A549 (cell line): ENCODE measurements around the gene MGLL. TPM values are rescaled to one million over a fixed set of nuclear protein-coding genes. Genes with fewer than 3 reads are reported as not detected.

Experiments
- ATAC-seq, 2 experiments: fragments of 200-7000 bp in 1 of 2; fragments of >200 bp in 1 of 2; cut with Nextera tagmentation in 1 of 2; cut with Tn5 transposase in 1 of 2; 3 replicates each; pipeline versions ENCODE4 v1.8.0 to v1.9.1; 2018 to 2020; ENCODE audit warnings: mild to moderate bottlenecking in 1 of 2, moderate library complexity in 1 of 2
- CTCF ChIA-PET: fragments of 300-600 bp; sonication (Branson Sonifier 250); formaldehyde crosslinking; extraction: SDS; loops from one replicate; lab custom pipeline; 2021; ENCODE audit warnings: antibody characterized with exemption, inconsistent platforms; lab: Yijun Ruan, JAX
- POLR2A ChIA-PET: fragments of 350-600 bp; formaldehyde crosslinking; extraction: SDS; loops from one replicate; lab custom pipeline; 2021; ENCODE audit warnings: antibody characterized with exemption, inconsistent platforms; lab: Yijun Ruan, JAX
- DNase-seq, 2 experiments: peaks; one replicate each; pipeline versions ENCODE4 v3.0.0 to v3.0.0-alpha.2; 2011 to 2016; ENCODE audit warnings: low read depth in 1 of 2, low spot score in 1 of 2
- FAIRE-seq: peaks from 2 replicates; lab custom pipeline; 2011; peaks lifted over from hg19 to GRCh38; lab: Jason Lieb, UNC
- H3K27ac ChIP-seq, 2 experiments: fragments of >200 bp; sonication (Bioruptor Twin); formaldehyde crosslinking; 3 replicates each; pipeline ENCODE4 v1.5.1; 2016 to 2017
- H3K4me1 ChIP-seq: fragments of >200 bp; sonication (Bioruptor Twin); formaldehyde crosslinking; 3 replicates; pipeline ENCODE4 v1.6.1; 2016
- H3K4me2 ChIP-seq: fragments of >200 bp; sonication (Bioruptor Twin); formaldehyde crosslinking; 3 replicates; pipeline ENCODE4 v1.6.1; 2016
- H3K4me3 ChIP-seq: fragments of >200 bp; sonication (Bioruptor Twin); formaldehyde crosslinking; 3 replicates; pipeline ENCODE4 v1.5.1; 2016
- H3K9me3 ChIP-seq: fragments of >200 bp; sonication (Bioruptor Twin); formaldehyde crosslinking; 3 replicates; pipeline ENCODE4 v1.6.1; 2016
- BHLHE40 ChIP-seq: IDR thresholded peaks from 2 replicates; pipeline ENCODE4 v1.6.1; 2012; ENCODE audit warnings: low read depth, low read length, inconsistent platforms
- E2F6 ChIP-seq: IDR thresholded peaks from 2 replicates; pipeline ENCODE4 v1.6.1; 2012; ENCODE audit warnings: low read depth, borderline replicate concordance
- FOSL2 ChIP-seq, 2 experiments: fragments of 450-650 bp in 1 of 2; fragments of >200 bp in 1 of 2; sonication (Bioruptor Twin) in 1 of 2; formaldehyde crosslinking; IDR thresholded peaks; 2 replicates each; pipeline versions ENCODE4 v1.5.0 to v1.6.1; 2016 to 2020; ENCODE audit warnings: mild to moderate bottlenecking in 1 of 2, moderate library complexity in 1 of 2
- HDAC2 ChIP-seq: fragments of 200-600 bp; sonication (generic); IDR thresholded peaks from 2 replicates; pipeline ENCODE4 v1.6.1; 2016
- HOXB5 ChIP-seq: fragments of 250-450 bp; sonication (Bioruptor Pico); IDR thresholded peaks from 2 replicates; pipeline ENCODE4 v1.5.0; 2020; ENCODE audit warnings: mild to moderate bottlenecking, moderate library complexity
- JUN ChIP-seq, 2 experiments: fragments of >200 bp; sonication (Bioruptor Twin); formaldehyde crosslinking; IDR thresholded peaks; 2 replicates in 1 of 2; 3 replicates in 1 of 2; pipeline ENCODE4 v1.6.1; 2016 to 2017
- KDM5A ChIP-seq: fragments of 200-600 bp; sonication (generic); IDR thresholded peaks from 2 replicates; pipeline ENCODE4 v1.6.1; 2016; ENCODE audit warnings: antibody characterized with exemption, mild to moderate bottlenecking
- MAFK ChIP-seq: fragments of 450-650 bp; IDR thresholded peaks from 2 replicates; pipeline ENCODE4 v1.6.1; 2014; ENCODE audit not compliant: partially characterized antibody
- MAZ ChIP-seq: fragments of 150-350 bp; IDR thresholded peaks from 2 replicates; pipeline ENCODE4 v1.6.1; 2014; ENCODE audit warnings: antibody characterized with exemption, low read depth, low read length, borderline replicate concordance
- NFE2L2 ChIP-seq: fragments of 150-350 bp; conservative IDR thresholded peaks from 2 replicates; pipeline ENCODE4 v1.6.1; 2014; ENCODE audit warnings: low read length
- NPAS2 ChIP-seq: fragments of 250-450 bp; sonication (Bioruptor Pico); IDR thresholded peaks from 2 replicates; pipeline ENCODE4 v1.8.0; 2022; ENCODE audit warnings: mild to moderate bottlenecking, moderate library complexity, borderline replicate concordance
- PHF8 ChIP-seq: fragments of 200-600 bp; sonication (generic); IDR thresholded peaks from 2 replicates; pipeline ENCODE4 v1.6.1; 2016; ENCODE audit warnings: low read depth, mild to moderate bottlenecking, antibody characterized with exemption, moderate library complexity, borderline replicate concordance
- TFCP2L1 ChIP-seq: fragments of 250-450 bp; sonication (Bioruptor Pico); IDR thresholded peaks from 2 replicates; pipeline ENCODE4 v1.5.0; 2021; ENCODE audit warnings: mild to moderate bottlenecking
- ZNF302 ChIP-seq: fragments of 250-450 bp; sonication (Bioruptor Pico); IDR thresholded peaks from 2 replicates; pipeline ENCODE4 v1.9.0; 2021; ENCODE audit warnings: inconsistent platforms, mild to moderate bottlenecking, moderate library complexity
- ZSCAN20 ChIP-seq: fragments of 250-450 bp; sonication (Bioruptor Pico); IDR thresholded peaks from 2 replicates; pipeline ENCODE4 v1.8.0; 2022; ENCODE audit warnings: mild to moderate bottlenecking, moderate library complexity
- WGBS: methylation state at CpG from one replicate; pipeline ENCODE4 v1.1.6; 2017; ENCODE audit errors: missing lambda C conversion rate; 5-methylcytosine and 5-hydroxymethylcytosine counted together
- polyA plus RNA-seq, 4 experiments: library from polyadenylated mRNA; depleted of rRNA in 3 of 4; stranded (reverse); fragments of >200 nt; fragmentation: RNase III in 1 of 4; extraction: RNeasy Plus Mini Kit Qiagen cat#74134 plus additional on column Dnase treatment in 1 of 4; gene quantifications; 2 replicates in 3 of 4; 3 replicates in 1 of 4; pipeline ENCODE4 v1.2.3, GENCODE V29; 2011 to 2017

Gene MGLL
- polyA plus RNA-seq, 2 of the 4 experiments (the other 2 are of a cell fraction): 38.5 to 41.5 TPM

GRCh38 chr3:127730666-127731295 is 91.5 kb downstream of the MGLL start:
- CTCF ChIA-PET: no interaction called here
- Histone ChIP-seq H3K9me3 (no peaks in the 10 kb centered on the region), H3K4me1 (peaks cover 39% of the 10 kb centered on the region), H3K27ac (no peak overlapping the region), H3K4me3 (no peak overlapping the region), H3K4me2 (no peak overlapping the region)
- 93% methylated on average over 6 of the region's 6 CpGs for whole genome bisulfite sequencing
- no peak for TF ChIP-seq KDM5A
- no peak for ATAC-seq
- POLR2A ChIA-PET: no interaction called here
- no peak for FAIRE-seq
- no peak for DNase-seq

GRCh38 chr3:127730171-127730570 is 92.1 kb downstream of the MGLL start:
- FAIRE-seq (no peak), DNase-seq (no peak), ATAC-seq (no peak)
- no peaks in the 10 kb centered on the region for H3K9me3 ChIP-seq
- TF ChIP-seq KDM5A (no peak), ZSCAN20 (CRISPR knock-in tag) (no peak), ZNF302 (no peak), HDAC2 (no peak), E2F6 (no peak), JUN (IDR thresholded peaks at IDR 0.05) (no peak), PHF8 (no peak), BHLHE40 (no peak), NFE2L2 (no peak)
- WGBS: 90% methylated on average over 8 of the region's 8 CpGs
- CTCF ChIA-PET: no interaction called here
- no peak overlapping the region for H3K4me3 ChIP-seq
- POLR2A ChIA-PET: no interaction called here
- no peak overlapping the region for H3K27ac ChIP-seq
- peaks cover 33% of the 10 kb centered on the region for H3K4me1 ChIP-seq
- no peak overlapping the region for H3K4me2 ChIP-seq

- peaks cover 27% of the 10 kb centered on the region for H3K4me1 ChIP-seq
- TF ChIP-seq MAFK: peak; percentile 41
- no peak for TF ChIP-seq NPAS2 (CRISPR knock-in tag)
- TF ChIP-seq, all 56 proteins: peak for 1
- ChIA-PET CTCF (interaction anchor here (0.9 kb wide), 1 partner anchor 32 kb away, joined by 3 read pairs; no protein-coding TSS in a partner anchor), POLR2A (no interaction called here)
- Histone ChIP-seq H3K4me2 (no peak overlapping the region), H3K27ac (no peak overlapping the region), H3K4me3 (no peak overlapping the region), H3K9me3 (no peaks in the 10 kb centered on the region)
- 87% methylated on average over 4 of the region's 4 CpGs for WGBS
- ATAC-seq (no peak; a peak in 1 of 6 replicates), DNase-seq (no peak), FAIRE-seq (no peak)
Observed at GRCh38 chr3:127729556-127730056, 92.7 kb downstream of the MGLL start.

GRCh38 chr3:127728417-127729015 is 93.8 kb downstream of the MGLL start:
- FAIRE-seq (no peak), ATAC-seq (no peak), DNase-seq (no peak)
- Histone ChIP-seq H3K4me3 (no peak overlapping the region), H3K9me3 (no peaks in the 10 kb centered on the region), H3K4me2 (no peak overlapping the region), H3K27ac (no peak overlapping the region), H3K4me1 (peaks cover 24% of the 10 kb centered on the region)
- ChIA-PET CTCF (interaction anchor here (0.9 to 1.6 kb wide), 2 partner anchors 31 to 33 kb away, joined by 3 to 4 read pairs; no protein-coding TSS in a partner anchor), POLR2A (no interaction called here)
- 64% methylated on average over 7 of the region's 7 CpGs for WGBS
- TF ChIP-seq HOXB5 (CRISPR knock-in tag) (no peak), TFCP2L1 (CRISPR knock-in tag) (no peak), KDM5A (no peak)

- Histone ChIP-seq H3K9me3 (no peaks in the 10 kb centered on the region), H3K4me3 (no peak overlapping the region), H3K27ac (no peak overlapping the region), H3K4me2 (no peak overlapping the region)
- POLR2A ChIA-PET: no interaction called here
- WGBS: 78% methylated on average over 3 of the region's 3 CpGs
- DNase-seq (no peak), FAIRE-seq (no peak), ATAC-seq (no peak)
- CTCF ChIA-PET: interaction anchor here (1.6 kb wide), 1 partner anchor 31 kb away, joined by 4 read pairs; no protein-coding TSS in a partner anchor
- no peak for TF ChIP-seq FOSL2 (IDR thresholded peaks at IDR 0.05)
- no peak for TF ChIP-seq FOSL2 (CRISPR knock-in tag; IDR thresholded peaks at IDR 0.05)
- TF ChIP-seq MAZ: no peak
- TF ChIP-seq, all 56 proteins: peak for 0
- H3K4me1 ChIP-seq: peaks cover 24% of the 10 kb centered on the region
Observed at GRCh38 chr3:127726894-127727293, 95.4 kb downstream of the MGLL start.
